Measurements from ENCODE around the gene GPX6. TPM values are rescaled to one million over a fixed set of nuclear protein-coding genes. Genes with fewer than 3 reads are reported as not detected.

The GPX6 gene
- not detected in 2 replicates for total RNA-seq

GRCh38 chr6:28515676-28516075, at the start of gene GPX6:
Gene GPX6 (minus strand): TSS chr6:28515793. CDS start chr6:28515743, 50 bp downstream.

GRCh38 chr6:28525496-28526039, 10.0 kb upstream of the GPX6 start, which contains the start of gene GPX5:
Gene GPX5 (plus strand): TSS chr6:28525881. CDS start chr6:28526014, 133 bp downstream.

Other genes with a start within 250 kb of the GPX6 start
- gene ZSCAN26, start 248.7 kb downstream of the GPX6 start, total RNA-seq, result 20.3 and 24.7 TPM in 2 replicates
- gene PGBD1, start 234.2 kb downstream of the GPX6 start, total RNA-seq, result 5.3 and 7.0 TPM in 2 replicates
- gene ZSCAN31, start 179.6 kb downstream of the GPX6 start, total RNA-seq, result 1.3 and 2.3 TPM in 2 replicates
- 2.6 and 3.1 TPM in 2 replicates for gene ZKSCAN3, start 165.8 kb downstream of the GPX6 start, total RNA-seq
- gene ZSCAN12, start 116.0 kb downstream of the GPX6 start, total RNA-seq, result 6.7 and 7.2 TPM in 2 replicates
- gene ZSCAN23, start 72.3 kb downstream of the GPX6 start, total RNA-seq, result 4.0 and 4.5 TPM in 2 replicates
- not detected in 2 replicates for gene GPX5, start 10.1 kb upstream of the GPX6 start, total RNA-seq